HG03135 (cell line): Measurements from ENCODE around the gene CXCR4.
"Not testable (repeated sequence)": the region's sequence is repeated elsewhere in the genome, so short reads cannot be mapped to it uniquely, and the experiment has no call there.

Experiments used
- ATAC-seq: cut with Tn5 transposase; IDR thresholded peaks from one replicate; pipeline ENCODE4 v1.9.1; 2021; ENCODE audit warnings: mild to moderate bottlenecking, moderate library complexity; ENCODE audit not compliant: unreplicated experiment

The CXCR4 gene

DNA sequence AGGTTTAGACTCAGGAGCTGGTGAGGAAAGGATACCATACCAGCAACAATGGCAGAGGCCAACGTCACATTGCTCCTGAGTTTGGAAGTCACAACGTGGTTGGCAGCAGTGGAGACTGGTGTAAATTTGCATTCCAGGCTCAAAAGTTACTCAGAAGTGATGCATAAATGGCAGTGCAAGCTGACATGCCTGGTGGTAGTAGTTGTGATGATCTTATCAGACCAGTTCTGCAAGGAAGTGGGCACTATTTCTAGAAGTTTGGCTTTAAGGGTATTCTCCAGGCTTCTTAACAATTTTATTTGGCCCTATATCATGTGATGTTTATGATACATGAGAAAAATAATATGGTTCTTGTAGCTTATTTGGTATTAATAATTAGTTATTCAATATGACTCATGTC, 37.8 kb downstream of the CXCR4 start:
- ATAC-seq: no peak

GRCh38 chr2:136077107-136077506, 40.8 kb downstream of the CXCR4 start:
- no peak for ATAC-seq

DNA sequence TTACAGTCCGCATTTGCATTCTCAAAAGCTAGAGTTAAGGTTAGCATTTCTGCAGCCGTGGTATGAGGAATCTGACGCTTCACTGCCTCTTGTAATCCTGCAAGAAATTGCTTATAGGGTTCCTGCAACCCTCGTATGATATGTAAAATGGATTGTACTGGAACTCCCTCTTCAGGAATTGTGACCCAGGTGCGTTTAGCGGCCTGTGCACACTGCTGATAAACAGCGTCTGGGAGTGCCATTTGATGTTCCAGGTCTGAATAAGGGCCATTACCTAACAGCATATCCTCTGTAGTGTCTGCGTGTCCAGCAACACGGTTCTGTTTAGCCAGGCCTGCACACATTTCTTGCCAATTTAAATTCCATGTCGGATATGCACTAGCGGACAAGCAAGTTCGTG, 42.5 kb downstream of the CXCR4 start:
- no peak for ATAC-seq

DNA sequence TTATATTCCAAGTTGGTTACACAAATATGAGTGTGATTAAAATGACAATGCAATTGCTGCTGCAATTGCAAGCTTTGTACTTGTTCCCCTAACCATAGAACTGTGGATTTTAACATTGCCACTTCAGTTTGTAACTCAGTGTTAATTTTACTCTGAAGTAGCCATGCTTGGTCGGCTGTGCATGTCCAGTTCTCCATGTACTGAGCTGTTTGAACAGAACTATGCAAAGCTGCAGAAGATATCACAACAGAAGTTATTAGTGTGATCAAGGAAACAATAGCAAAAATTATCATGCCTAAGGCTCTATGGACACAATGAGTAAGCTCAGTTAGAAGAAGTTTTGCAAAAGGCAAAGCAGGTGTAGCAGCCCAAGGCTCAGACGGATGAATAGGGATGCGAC, 45.3 kb downstream of the CXCR4 start:
- ATAC-seq: no peak

DNA sequence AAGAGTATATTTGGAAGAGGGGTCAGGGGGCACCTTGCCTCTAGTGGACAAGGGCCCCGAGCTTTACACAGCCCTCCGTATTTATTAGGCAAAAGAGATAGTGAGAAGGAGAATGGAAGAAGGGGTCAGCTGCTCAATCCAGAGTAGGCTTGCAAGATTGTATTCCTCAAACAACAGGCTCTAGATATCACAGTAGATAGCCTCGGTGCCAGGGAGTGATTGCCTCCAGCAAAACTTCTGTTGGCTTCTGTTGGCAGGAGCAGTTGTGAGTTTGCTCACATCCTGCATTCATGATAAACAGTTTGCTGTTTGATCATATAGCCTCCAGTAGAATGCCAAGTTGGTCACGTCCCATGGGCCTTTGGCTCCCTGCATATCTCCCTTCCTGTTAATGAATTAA, 46.1 kb downstream of the CXCR4 start:
- not testable (repeated sequence) for ATAC-seq

DNA sequence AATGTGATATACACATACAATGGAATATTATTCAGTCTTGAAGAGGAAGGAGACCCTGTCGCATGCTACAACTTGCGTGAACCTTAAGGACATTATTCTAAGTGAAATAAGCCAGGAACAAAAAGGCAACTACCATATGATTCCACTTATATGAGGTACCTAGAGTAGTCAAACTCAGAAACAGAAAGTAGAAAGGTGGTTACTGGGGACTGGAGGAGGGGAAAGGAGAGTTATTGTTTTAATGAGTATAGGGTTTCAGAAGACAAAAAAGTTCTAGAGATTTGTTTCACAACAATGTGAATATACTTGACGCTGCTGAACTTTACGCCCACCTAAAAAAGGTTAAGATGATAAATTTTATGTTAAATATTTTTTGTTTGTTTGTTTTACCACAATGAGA, 47.0 kb downstream of the CXCR4 start:
- ATAC-seq: peak; percentile 61

DNA sequence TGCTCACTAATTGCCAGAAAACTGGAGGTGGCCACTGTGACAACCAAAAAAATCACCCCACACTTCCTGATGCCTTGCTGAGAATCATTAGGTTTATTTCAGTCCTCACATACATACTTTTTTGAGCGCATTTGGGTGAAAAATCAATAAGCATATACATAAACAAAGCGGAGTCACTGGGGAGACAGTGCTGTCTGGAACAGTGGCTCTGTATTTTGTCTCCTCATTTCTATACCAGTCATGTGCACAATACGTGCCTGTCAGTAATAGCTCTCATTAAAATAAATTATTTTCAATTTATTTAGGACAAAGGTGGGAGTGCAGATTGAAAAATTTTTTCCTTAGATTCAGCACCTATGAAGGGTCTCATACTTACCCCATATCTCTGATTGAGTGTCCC, 48.2 kb downstream of the CXCR4 start:
- no peak for ATAC-seq

DNA sequence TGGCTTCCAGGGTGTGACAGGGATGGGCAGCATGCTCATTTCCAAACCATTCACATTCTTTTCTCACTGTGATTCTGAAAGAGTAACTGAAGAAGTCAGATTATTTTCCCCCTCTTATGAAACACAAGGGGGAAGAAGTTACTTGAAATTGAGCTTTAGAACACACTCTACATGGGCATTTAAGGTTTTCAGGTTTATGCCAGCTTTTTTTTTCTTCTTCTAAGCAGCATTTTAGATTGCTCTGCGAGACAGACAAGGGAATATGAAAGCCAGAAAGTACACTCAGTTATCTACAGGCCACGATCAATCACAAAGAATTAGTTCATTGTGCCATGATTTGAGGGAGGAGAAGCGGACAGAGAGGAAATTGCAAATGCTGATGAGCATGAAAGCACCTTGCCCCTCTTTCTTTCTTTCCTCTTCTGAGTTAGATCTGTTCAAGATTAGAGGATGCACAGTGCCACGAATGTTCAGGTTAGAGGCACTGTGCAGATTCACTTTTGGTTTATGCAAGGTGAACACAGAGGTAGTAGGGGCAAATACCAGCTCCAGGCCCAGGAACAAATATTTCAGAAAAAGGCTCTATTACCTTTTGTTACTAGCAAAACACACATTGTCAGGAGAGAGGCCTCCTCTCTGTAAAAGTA, 49.2 kb downstream of the CXCR4 start:
- ATAC-seq: no peak

DNA sequence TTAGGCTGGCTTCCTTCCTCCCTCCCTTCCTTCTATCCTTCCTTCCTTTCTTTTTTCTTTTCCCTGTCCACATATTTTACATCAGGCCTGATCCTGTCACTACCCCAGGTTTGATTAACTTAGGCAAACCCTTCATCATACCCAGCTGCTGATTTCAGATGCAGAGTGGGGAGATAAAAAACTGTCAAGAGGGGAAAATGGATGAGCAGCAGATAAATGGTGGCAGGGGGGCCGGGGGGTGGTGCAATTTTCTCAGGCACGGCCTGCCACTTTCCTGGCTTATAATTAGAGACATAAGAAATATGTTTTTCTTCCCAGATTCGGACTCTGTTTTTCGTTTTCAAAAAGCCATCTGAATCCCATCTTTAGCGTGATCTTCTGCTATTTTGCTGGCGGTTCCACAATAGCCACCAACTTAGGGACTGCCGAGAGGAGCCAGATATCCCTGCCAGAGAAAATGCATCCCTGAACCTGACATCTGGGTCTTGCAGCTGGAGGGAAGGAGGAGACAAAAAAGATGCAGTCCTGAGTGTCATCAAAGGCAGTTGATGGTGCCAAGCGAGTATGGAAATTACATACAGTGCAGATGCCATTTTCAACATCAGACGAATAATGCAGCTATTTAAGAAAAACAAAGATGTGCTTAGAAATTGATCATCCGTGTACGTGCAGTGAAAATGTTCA, 49.9 kb downstream of the CXCR4 start:
- no peak for ATAC-seq

GRCh38 chr2:136067459-136067858, 50.5 kb downstream of the CXCR4 start:
- no peak for ATAC-seq

- ATAC-seq: peak; percentile 73
Observed at GRCh38 chr2:136065907-136066306, 52.0 kb downstream of the CXCR4 start.

- peak; percentile 43 for ATAC-seq
Observed at GRCh38 chr2:136065384-136065783, 52.6 kb downstream of the CXCR4 start.
